AG04450 (cell line): ENCODE measurements around the gene CD300LF. TPM values are rescaled to one million over a fixed set of nuclear protein-coding genes. Genes with fewer than 3 reads are reported as not detected.

Experiments
- CTCF ChIA-PET: fragments of 300-600, 350-600 bp; formaldehyde crosslinking; extraction: SDS; loops from one replicate; lab custom pipeline; 2022; ENCODE audit warnings: antibody characterized with exemption, inconsistent platforms; lab: Charles Lee
- POLR2A ChIA-PET: fragments of 350-600 bp; formaldehyde crosslinking; extraction: SDS; loops from one replicate; lab custom pipeline; 2021; ENCODE audit warnings: antibody characterized with exemption, inconsistent platforms; lab: Yijun Ruan, JAX
- DNase-seq: peaks from one replicate; pipeline ENCODE4 v3.0.0-alpha.2; 2011; ENCODE audit warnings: low read depth, low spot score
- H3K27ac ChIP-seq: one replicate; pipeline ENCODE4 v1.5.1; 2012; ENCODE audit warnings: low read depth, low read length, control low read depth
- H3K27me3 ChIP-seq: one replicate; pipeline ENCODE4 v1.6.0; 2012; ENCODE audit warnings: low read length; ENCODE audit not compliant: control insufficient read depth, insufficient read depth
- H3K4me3 ChIP-seq: 2 replicates; pipeline ENCODE4 v1.5.1; 2011; ENCODE audit warnings: mild to moderate bottlenecking, low read depth, low read length, control low read depth
- H3K9me3 ChIP-seq: 2 replicates; pipeline ENCODE4 v1.5.1; 2012; ENCODE audit warnings: low read length; ENCODE audit not compliant: control insufficient read depth, insufficient read depth
- polyA plus RNA-seq: library from polyadenylated mRNA; depleted of rRNA; stranded (reverse); fragments of >200 nt; gene quantifications from 2 replicates; pipeline ENCODE4 v1.2.3, GENCODE V29; 2011
- TF ChIP-seq, protein P1 (sequence below): IDR thresholded peaks from 2 replicates; pipeline ENCODE4 v1.5.1; 2011; ENCODE audit warnings: low read depth, low read length, control low read depth, inconsistent platforms

Gene CD300LF
- polyA plus RNA-seq, 1 experiment = not detected

DNA sequence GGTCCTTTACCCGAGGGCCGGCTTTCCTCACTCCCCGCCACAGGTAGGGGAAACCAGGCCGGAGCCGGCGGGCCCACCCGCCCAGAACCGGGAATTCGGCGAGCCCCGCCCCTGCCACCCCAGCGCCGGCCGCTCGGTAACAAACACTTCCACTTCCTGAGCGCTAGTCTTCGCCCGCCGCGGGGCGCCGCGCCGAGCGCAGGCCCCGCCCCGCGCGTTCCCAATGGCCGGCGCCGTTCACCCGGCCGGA is 35.5 kb upstream of the CD300LF start:
- Histone ChIP-seq H3K27ac (no peak overlapping the region), H3K27me3 (peaks cover 4% of the 10 kb centered on the region), H3K4me3 (peak overlapping the region; percentile 56), H3K9me3 (no peaks in the 10 kb centered on the region; the same call in 1 of the 2 replicates)
- CTCF ChIA-PET = interaction anchor here (4.5 kb wide), 1 partner anchor 24 kb away, joined by 75 read pairs; no protein-coding TSS in a partner anchor
- POLR2A ChIA-PET = no interaction called here
- no peak for DNase-seq
- TF ChIP-seq, protein P1, sequence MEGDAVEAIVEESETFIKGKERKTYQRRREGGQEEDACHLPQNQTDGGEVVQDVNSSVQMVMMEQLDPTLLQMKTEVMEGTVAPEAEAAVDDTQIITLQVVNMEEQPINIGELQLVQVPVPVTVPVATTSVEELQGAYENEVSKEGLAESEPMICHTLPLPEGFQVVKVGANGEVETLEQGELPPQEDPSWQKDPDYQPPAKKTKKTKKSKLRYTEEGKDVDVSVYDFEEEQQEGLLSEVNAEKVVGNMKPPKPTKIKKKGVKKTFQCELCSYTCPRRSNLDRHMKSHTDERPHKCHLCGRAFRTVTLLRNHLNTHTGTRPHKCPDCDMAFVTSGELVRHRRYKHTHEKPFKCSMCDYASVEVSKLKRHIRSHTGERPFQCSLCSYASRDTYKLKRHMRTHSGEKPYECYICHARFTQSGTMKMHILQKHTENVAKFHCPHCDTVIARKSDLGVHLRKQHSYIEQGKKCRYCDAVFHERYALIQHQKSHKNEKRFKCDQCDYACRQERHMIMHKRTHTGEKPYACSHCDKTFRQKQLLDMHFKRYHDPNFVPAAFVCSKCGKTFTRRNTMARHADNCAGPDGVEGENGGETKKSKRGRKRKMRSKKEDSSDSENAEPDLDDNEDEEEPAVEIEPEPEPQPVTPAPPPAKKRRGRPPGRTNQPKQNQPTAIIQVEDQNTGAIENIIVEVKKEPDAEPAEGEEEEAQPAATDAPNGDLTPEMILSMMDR = no peak

DNA sequence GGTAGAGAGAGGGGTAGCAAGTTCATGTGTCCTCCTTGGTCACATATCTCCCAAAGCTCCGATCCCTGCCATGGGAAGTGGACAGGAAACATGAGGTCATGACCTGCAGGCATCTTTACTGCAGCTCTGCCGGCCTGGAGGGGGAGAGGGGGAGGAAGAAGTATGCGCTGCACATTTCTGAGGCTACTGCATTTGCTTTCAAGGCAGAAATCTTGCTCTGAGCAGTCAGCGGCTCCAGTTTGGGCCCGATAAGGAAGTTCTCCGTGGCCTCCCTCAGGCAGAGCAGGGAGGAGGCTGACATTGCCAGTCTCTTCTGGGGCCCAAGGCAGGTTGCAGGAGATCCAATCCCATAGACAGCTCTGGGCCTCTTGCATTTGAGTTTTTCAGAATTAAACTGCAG is 34.2 kb upstream of the CD300LF start:
- H3K27me3 ChIP-seq = peaks cover 4% of the 10 kb centered on the region
- TF ChIP-seq, protein P1 = no peak
- no peak overlapping the region for H3K4me3 ChIP-seq
- ChIA-PET POLR2A (interaction anchor here (0.7 to 1.0 kb wide), 2 partner anchors 11 to 29 kb away, joined by 4 read pairs; partner anchors contain the start of gene NAT9), CTCF (interaction anchor here (0.7 to 4.5 kb wide), 5 partner anchors 14 to 211 kb away, joined by 3 to 84 read pairs (median 38); no protein-coding TSS in a partner anchor)
- no peaks in the 10 kb centered on the region; the same call in 1 of the 2 replicates for H3K9me3 ChIP-seq
- no peak overlapping the region for H3K27ac ChIP-seq
- no peak for DNase-seq

DNA sequence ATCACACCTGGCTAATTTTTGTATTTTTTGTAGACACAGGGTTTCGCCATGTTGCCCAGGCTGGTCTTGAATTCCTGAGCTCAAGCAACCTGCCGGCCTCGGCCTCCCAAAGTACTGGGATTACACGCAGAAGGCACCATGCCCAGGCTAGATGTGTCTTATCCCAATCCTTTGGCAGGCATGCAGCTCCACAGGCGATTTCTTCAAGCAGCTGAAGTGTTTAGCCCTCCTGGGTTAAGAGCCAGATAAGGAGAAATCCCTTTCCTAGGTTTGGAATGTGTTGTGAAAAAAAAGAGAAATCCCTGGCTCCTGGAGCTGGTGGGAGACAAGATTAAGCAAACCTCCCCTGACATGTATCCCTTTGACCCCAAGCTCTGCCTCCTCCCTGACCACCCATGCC is 33.7 kb upstream of the CD300LF start:
- no peak overlapping the region for H3K4me3 ChIP-seq
- peaks cover 4% of the 10 kb centered on the region for H3K27me3 ChIP-seq
- no peak overlapping the region for H3K27ac ChIP-seq
- no peak for DNase-seq
- TF ChIP-seq, protein P1 = no peak
- no peaks in the 10 kb centered on the region; the same call in 1 of the 2 replicates for H3K9me3 ChIP-seq
- CTCF ChIA-PET = interaction anchor here (1.0 to 4.5 kb wide), 7 partner anchors 26 to 211 kb away, joined by 3 to 84 read pairs (median 5); no protein-coding TSS in a partner anchor
- POLR2A ChIA-PET = interaction anchor here (0.7 to 1.0 kb wide), 2 partner anchors 12 to 30 kb away, joined by 4 read pairs; partner anchors contain the start of gene NAT9

DNA sequence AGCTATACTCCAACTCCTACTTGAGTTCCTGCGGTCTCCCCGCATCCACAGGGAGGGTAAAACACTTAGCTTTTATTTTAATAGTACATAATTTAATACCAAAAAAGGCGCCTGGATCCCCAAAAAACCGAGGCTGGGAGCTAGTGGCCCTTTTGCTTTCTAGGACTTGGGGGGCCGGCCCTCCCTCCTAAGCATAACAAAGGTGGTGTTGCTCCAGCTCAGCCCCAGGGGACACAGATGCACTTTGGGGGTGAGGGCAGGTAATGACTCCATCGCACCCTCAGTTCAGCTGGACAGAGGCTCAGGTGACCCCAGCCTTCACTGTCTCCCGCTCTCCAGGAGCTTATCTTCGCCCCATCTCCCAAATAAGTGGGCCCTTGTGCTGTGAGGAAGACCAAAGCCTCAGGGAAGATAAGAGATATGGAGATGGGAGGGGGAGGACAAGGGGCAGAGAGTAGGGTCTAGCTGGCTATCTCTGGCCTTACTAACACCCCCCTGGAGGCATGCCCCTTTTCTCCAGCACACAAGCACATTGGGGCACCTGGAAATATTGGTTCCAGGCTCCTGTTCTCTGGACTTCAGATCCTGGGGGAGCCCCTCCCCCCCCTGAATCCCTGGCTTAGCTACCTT is 32.9 kb upstream of the CD300LF start:
- no peak for DNase-seq
- POLR2A ChIA-PET = interaction anchor here (1.0 kb wide), 1 partner anchor 31 kb away, joined by 4 read pairs; the partner anchor contains the start of gene NAT9
- CTCF ChIA-PET = interaction anchor here (0.7 to 4.5 kb wide), 24 partner anchors 8 to 213 kb away, joined by 3 to 84 read pairs (median 5); partner anchors contain the start of genes GRIN2C and NAT9
- Histone ChIP-seq H3K27me3 (peaks cover 6% of the 10 kb centered on the region), H3K27ac (no peak overlapping the region), H3K4me3 (no peak overlapping the region), H3K9me3 (no peaks in the 10 kb centered on the region; the same call in 1 of the 2 replicates)
- TF ChIP-seq, protein P1 = no peak
